HepG2 (cell line): ENCODE measurements around the gene ZNF524. TPM values are rescaled to one million over a fixed set of nuclear protein-coding genes. Genes with fewer than 3 reads are reported as not detected.

Experiments used
- CCDC6 ChIP-seq: sonication (generic); formaldehyde crosslinking; IDR thresholded peaks from 2 replicates; pipeline ENCODE4 v1.8.1; 2022; ENCODE audit warnings: mild to moderate bottlenecking, missing genetic modification reagents, moderate library complexity
- CSRNP1 ChIP-seq: sonication (generic); formaldehyde crosslinking; IDR thresholded peaks from 2 replicates; pipeline ENCODE4 v1.8.1; 2023; ENCODE audit warnings: mild to moderate bottlenecking, missing genetic modification reagents
- DMAP1 ChIP-seq: IDR thresholded peaks from 2 replicates; pipeline ENCODE4 v1.6.1; 2016
- DZIP1 ChIP-seq: sonication (generic); formaldehyde crosslinking; IDR thresholded peaks from 2 replicates; pipeline ENCODE4 v1.5.0; 2020; ENCODE audit warnings: mild to moderate bottlenecking, missing genetic modification reagents
- GABPA ChIP-seq, 2 experiments: IDR thresholded peaks; 2 replicates each; pipeline ENCODE4 v1.6.1; 2011 to 2016; ENCODE audit warnings: low read depth in 2 of 2, low read length in 1 of 2, missing biosample characterization in 1 of 2, missing genetic modification characterization in 1 of 2
- LBX2 ChIP-seq: sonication (generic); formaldehyde crosslinking; IDR thresholded peaks from 2 replicates; pipeline ENCODE4 v1.5.0; 2020; ENCODE audit warnings: missing genetic modification reagents, mild to moderate bottlenecking, borderline replicate concordance
- MEIS2 ChIP-seq: sonication (generic); formaldehyde crosslinking; IDR thresholded peaks from 2 replicates; pipeline ENCODE4 v1.9.0; 2021; ENCODE audit warnings: mild to moderate bottlenecking, missing genetic modification reagents
- MLLT10 ChIP-seq: sonication (generic); formaldehyde crosslinking; IDR thresholded peaks from 2 replicates; pipeline ENCODE4 v1.4.0; 2020; ENCODE audit warnings: missing genetic modification reagents
- PCBP2 ChIP-seq: fragments of 200-400 bp; formaldehyde crosslinking; optimal IDR thresholded peaks from 2 replicates; pipeline ENCODE3; 2018; ENCODE audit warnings: low read length, low read depth; ENCODE audit not compliant: poor library complexity, severe bottlenecking
- PTBP1 ChIP-seq: fragments of 200-400 bp; formaldehyde crosslinking; IDR thresholded peaks from 2 replicates; pipeline ENCODE4 v1.6.1; 2018; ENCODE audit warnings: low read length, low read depth; ENCODE audit not compliant: poor library complexity, severe bottlenecking
- SRY ChIP-seq: sonication (generic); formaldehyde crosslinking; IDR thresholded peaks from 2 replicates; pipeline ENCODE4 v1.8.0; 2022; ENCODE audit warnings: mild to moderate bottlenecking, missing genetic modification reagents
- ZFP41 ChIP-seq: sonication (generic); formaldehyde crosslinking; IDR thresholded peaks from 2 replicates; pipeline ENCODE4 v1.4.0; 2020; ENCODE audit warnings: mild to moderate bottlenecking, missing genetic modification reagents, borderline replicate concordance
- ZFP90 ChIP-seq: sonication (generic); formaldehyde crosslinking; IDR thresholded peaks from 2 replicates; pipeline ENCODE4 v1.8.0; 2022; ENCODE audit warnings: missing genetic modification reagents, mild to moderate bottlenecking, inconsistent platforms, borderline replicate concordance
- ZMYM4 ChIP-seq: sonication (generic); formaldehyde crosslinking; IDR thresholded peaks from 2 replicates; pipeline ENCODE4 v1.8.1; 2023; ENCODE audit warnings: mild to moderate bottlenecking, missing genetic modification reagents
- ZNF124 ChIP-seq: sonication (generic); formaldehyde crosslinking; IDR thresholded peaks from 2 replicates; pipeline ENCODE4 v1.4.0; 2020; ENCODE audit warnings: missing genetic modification reagents
- ZNF274 ChIP-seq: sonication (generic); formaldehyde crosslinking; IDR thresholded peaks from 2 replicates; pipeline ENCODE4 v1.5.1; 2020; ENCODE audit warnings: mild to moderate bottlenecking, missing genetic modification reagents
- ZNF382 ChIP-seq: sonication (generic); formaldehyde crosslinking; IDR thresholded peaks from 2 replicates; pipeline ENCODE4 v1.5.0; 2020; ENCODE audit warnings: missing genetic modification reagents, mild to moderate bottlenecking, borderline replicate concordance
- ZNF432 ChIP-seq: sonication (generic); formaldehyde crosslinking; IDR thresholded peaks from 2 replicates; pipeline ENCODE4 v1.5.0; 2020; ENCODE audit warnings: missing genetic modification reagents, mild to moderate bottlenecking, borderline replicate concordance
- ZNF564 ChIP-seq: sonication (generic); formaldehyde crosslinking; IDR thresholded peaks from 2 replicates; pipeline ENCODE4 v1.8.1; 2023; ENCODE audit warnings: mild to moderate bottlenecking, missing genetic modification reagents
- ZNF773 ChIP-seq: sonication (generic); formaldehyde crosslinking; IDR thresholded peaks from 2 replicates; pipeline ENCODE4 v1.4.0; 2020; ENCODE audit warnings: missing genetic modification reagents, borderline replicate concordance
- ZSCAN20 ChIP-seq: sonication (generic); formaldehyde crosslinking; IDR thresholded peaks from 2 replicates; pipeline ENCODE4 v1.4.0; 2020; ENCODE audit warnings: missing genetic modification reagents, mild to moderate bottlenecking, borderline replicate concordance
- polyA plus RNA-seq, 8 experiments: library from polyadenylated mRNA; depleted of rRNA in 3 of 8; stranded (reverse) in 7 of 8; unstranded in 1 of 8; fragments of >200 nt; fragmentation: Illumina TruSeq in 4 of 8; extraction: Trizol in 4 of 8; gene quantifications; 2 replicates each; pipeline versions ENCODE4 v1.2.1 to v1.2.3, GENCODE V29; 2011 to 2016; ENCODE audit warnings: low read depth in 4 of 8, missing spikeins in 1 of 8, mixed read lengths in 1 of 8; ENCODE audit not compliant: insufficient read depth in 1 of 8
- total RNA-seq, 5 experiments: library from RNA; depleted of rRNA; stranded (reverse); fragments of >200 nt; fragmentation: Illumina TruSeq; extraction: Trizol; gene quantifications; 2 replicates each; pipeline ENCODE4 v1.2.3, GENCODE V29; 2016; ENCODE audit warnings: low read depth in 1 of 5
- TF ChIP-seq, protein P1 (sequence below): sonication (generic); formaldehyde crosslinking; conservative IDR thresholded peaks from 2 replicates; pipeline ENCODE4 v1.4.0; 2020; ENCODE audit warnings: missing genetic modification reagents
- TF ChIP-seq, protein P2 (sequence below): sonication (generic); formaldehyde crosslinking; IDR thresholded peaks from 2 replicates; pipeline ENCODE4 v1.8.1; 2023; ENCODE audit warnings: mild to moderate bottlenecking, missing genetic modification reagents, borderline replicate concordance

ZNF524 gene
- total and polyA plus RNA-seq, 2 of the 13 experiments (the other 11 are each of a cell fraction or from before 2014, with no cell fraction given), result 3.2 to 4.6 TPM

DNA sequence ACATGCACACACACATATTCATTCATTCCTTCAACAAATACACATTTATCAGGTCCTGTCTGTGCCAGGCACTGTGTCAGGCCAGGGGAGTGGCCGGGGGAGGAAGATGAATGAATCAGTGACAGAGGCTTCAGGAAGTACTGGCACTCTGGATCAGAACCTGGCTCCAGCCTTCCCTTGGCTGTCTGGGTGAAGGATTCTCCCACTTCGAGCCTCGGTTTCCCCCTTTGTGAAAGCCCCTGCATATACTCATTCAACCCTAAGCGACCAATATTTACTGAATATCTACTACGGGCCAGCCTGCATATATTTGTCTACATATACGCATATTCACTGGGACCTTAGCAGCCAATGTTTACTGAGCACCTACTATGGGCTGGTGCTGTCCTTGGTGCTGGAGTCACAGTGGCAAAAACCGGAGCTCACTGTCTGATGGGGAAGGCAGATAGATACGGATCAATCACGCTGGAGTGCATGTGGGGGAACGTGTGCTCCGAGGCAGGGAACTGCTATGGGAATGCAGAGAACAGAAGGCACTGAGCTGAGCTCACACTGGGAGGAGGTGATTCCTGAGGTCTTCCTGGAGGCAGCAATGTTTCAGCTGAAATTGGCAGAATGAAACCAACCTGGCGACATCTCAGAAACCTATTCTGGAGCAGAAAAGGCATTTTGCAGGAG lies 18.8 kb upstream of the ZNF524 start (continued):
- no peak for TF ChIP-seq GABPA (IDR thresholded peaks at IDR 0.05; ENCODE audit: low read depth, low read length)
- no peak for TF ChIP-seq GABPA (CRISPR knock-in tag; IDR thresholded peaks at IDR 0.05; ENCODE audit: low read depth)
- TF ChIP-seq ZNF124 (CRISPR knock-in tag), result 0 out of 2 replicates have a peak, but pooled peaks have one; percentile 51
- 0 out of 2 replicates have a peak, but pooled peaks have one; percentile 60 for TF ChIP-seq SRY (CRISPR knock-in tag)
- TF ChIP-seq ZNF274 (CRISPR knock-in tag), result no peak
- TF ChIP-seq DMAP1, result 0 out of 2 replicates have a peak, but pooled peaks have one; percentile 25
- TF ChIP-seq PCBP2, result no peak
- TF ChIP-seq, protein P1, sequence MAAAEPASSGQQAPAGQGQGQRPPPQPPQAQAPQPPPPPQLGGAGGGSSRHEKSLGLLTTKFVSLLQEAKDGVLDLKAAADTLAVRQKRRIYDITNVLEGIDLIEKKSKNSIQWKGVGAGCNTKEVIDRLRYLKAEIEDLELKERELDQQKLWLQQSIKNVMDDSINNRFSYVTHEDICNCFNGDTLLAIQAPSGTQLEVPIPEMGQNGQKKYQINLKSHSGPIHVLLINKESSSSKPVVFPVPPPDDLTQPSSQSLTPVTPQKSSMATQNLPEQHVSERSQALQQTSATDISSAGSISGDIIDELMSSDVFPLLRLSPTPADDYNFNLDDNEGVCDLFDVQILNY, result no peak
- no peak for TF ChIP-seq LBX2 (CRISPR knock-in tag)
- no peak for TF ChIP-seq ZFP41 (CRISPR knock-in tag)
- TF ChIP-seq ZSCAN20 (CRISPR knock-in tag), result no peak
- no peak; the same call in 1 of the 2 replicates for TF ChIP-seq ZNF564 (CRISPR knock-in tag)
- no peak; the same call in 1 of the 2 replicates for TF ChIP-seq CCDC6 (CRISPR knock-in tag)
- TF ChIP-seq MEIS2, result no peak
- no peak for TF ChIP-seq DZIP1 (CRISPR knock-in tag)
- no peak for TF ChIP-seq ZNF773 (CRISPR knock-in tag)
- TF ChIP-seq MLLT10, result no peak
- 0 out of 2 replicates have a peak, but pooled peaks have one; percentile 8 for TF ChIP-seq CSRNP1 (CRISPR knock-in tag)
- TF ChIP-seq ZNF432 (CRISPR knock-in tag), result no peak
- no peak for TF ChIP-seq ZNF382 (CRISPR knock-in tag)
- TF ChIP-seq ZFP90 (CRISPR knock-in tag), result no peak
- TF ChIP-seq, protein P2, sequence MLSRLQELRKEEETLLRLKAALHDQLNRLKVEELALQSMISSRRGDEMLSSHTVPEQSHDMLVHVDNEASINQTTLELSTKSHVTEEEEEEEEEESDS (CRISPR knock-in tag), result no peak
- no peak for TF ChIP-seq ZMYM4 (CRISPR knock-in tag)
- TF ChIP-seq PTBP1, result no peak
